HG03175 (cell line): ENCODE measurements around the gene SREBF2.
A peak's percentile ranks its signal among the peaks of the same experiment; 100 is the strongest.

Source experiments
- ATAC-seq: cut with Tn5 transposase; IDR thresholded peaks from one replicate; pipeline ENCODE4 v1.9.1; 2021; ENCODE audit warnings: mild to moderate bottlenecking, moderate library complexity; ENCODE audit not compliant: unreplicated experiment

Gene SREBF2

GRCh38 chr22:41917903-41918791 lies 85.2 kb downstream of the SREBF2 start:
- ATAC-seq, result no peak

- ATAC-seq, result peak; percentile 52
Observed at GRCh38 chr22:41919357-41920224, 86.7 kb downstream of the SREBF2 start.

GRCh38 chr22:41920271-41920976 lies 87.5 kb downstream of the SREBF2 start:
- ATAC-seq, result peak; percentile 26

- no peak for ATAC-seq
Observed at GRCh38 chr22:41922328-41922727, 89.4 kb downstream of the SREBF2 start.

GRCh38 chr22:41922940-41923594 lies 90.2 kb downstream of the SREBF2 start:
- no peak for ATAC-seq

- no peak for ATAC-seq
Observed at GRCh38 chr22:41923595-41924276, 90.8 kb downstream of the SREBF2 start.

GRCh38 chr22:41925783-41926460 lies 93.0 kb downstream of the SREBF2 start:
- ATAC-seq, result peak; percentile 43

- no peak for ATAC-seq
Observed at GRCh38 chr22:41927813-41928212, 94.9 kb downstream of the SREBF2 start.

- ATAC-seq, result no peak
Observed at GRCh38 chr22:41928593-41929417, 95.9 kb downstream of the SREBF2 start.

GRCh38 chr22:41929418-41929810 lies 96.5 kb downstream of the SREBF2 start:
- no peak for ATAC-seq

- no peak for ATAC-seq
Observed at GRCh38 chr22:41931701-41932269, 98.9 kb downstream of the SREBF2 start.

GRCh38 chr22:41932353-41932752 lies 99.4 kb downstream of the SREBF2 start:
- no peak for ATAC-seq

GRCh38 chr22:41933411-41934177 lies 100.7 kb downstream of the SREBF2 start:
- ATAC-seq, result no peak

GRCh38 chr22:41934284-41935014 lies 101.5 kb downstream of the SREBF2 start:
- ATAC-seq, result no peak

- ATAC-seq, result no peak
Observed at GRCh38 chr22:41935015-41935351, 102.1 kb downstream of the SREBF2 start.

GRCh38 chr22:41935509-41935908 lies 102.6 kb downstream of the SREBF2 start:
- ATAC-seq, result no peak

- no peak for ATAC-seq
Observed at GRCh38 chr22:41936894-41937169, 103.9 kb downstream of the SREBF2 start.
